ENCODE results near the gene SNRPB. TPM values are rescaled to one million over a fixed set of nuclear protein-coding genes. Genes with fewer than 3 reads are reported as not detected.

The SNRPB gene
- total and polyA plus RNA-seq, 10 of the 15 experiments (the other 5 are each of a cell fraction or from before 2014, with no cell fraction given) = 15.0 to 593 (median 366) TPM

Small RNA genes within 50 kb of the gene (small RNA-seq; reads per million reads assigned to genes)
- gene RF00019 = not detected

Other genes starting within 250 kb of the SNRPB start
- gene TGM3, start 174.8 kb downstream of the SNRPB start, total RNA-seq (2014; rRNA removed) = not detected in 2 replicates
- gene TGM3, start 174.8 kb downstream of the SNRPB start, total RNA-seq (2014; rRNA removed; fragmentation: Illumina TruSeq; extraction: Trizol) = not detected in 2 replicates
- gene TGM3, start 174.8 kb downstream of the SNRPB start, total RNA-seq (2021) = not detected in 2 replicates
- not detected in 2 replicates for gene TGM3, start 174.8 kb downstream of the SNRPB start, polyA plus RNA-seq (2011; rRNA removed)
- not detected in 2 replicates for gene TGM3, start 174.8 kb downstream of the SNRPB start, polyA plus RNA-seq (2014; fragmentation: Illumina TruSeq; extraction: Trizol)
- gene TGM3, start 174.8 kb downstream of the SNRPB start, polyA plus RNA-seq (2014; fragmentation: Nextera tagmentation; extraction: Ambion mirVana) = not detected
- gene TGM3, start 174.8 kb downstream of the SNRPB start, polyA plus RNA-seq (2014; rRNA removed) = not detected in 2 replicates
- not detected for gene TGM3, start 174.8 kb downstream of the SNRPB start, polyA plus RNA-seq (2016; fragmentation: Nextera tagmentation; extraction: Ambion mirVana)
- gene TGM6, start 89.9 kb downstream of the SNRPB start, total RNA-seq (2014; rRNA removed) = not detected in 2 replicates
- not detected in 2 replicates for gene TGM6, start 89.9 kb downstream of the SNRPB start, total RNA-seq (2014; rRNA removed; fragmentation: Illumina TruSeq; extraction: Trizol)
- not detected in 2 replicates for gene TGM6, start 89.9 kb downstream of the SNRPB start, total RNA-seq (2021)
- not detected in 2 replicates for gene TGM6, start 89.9 kb downstream of the SNRPB start, polyA plus RNA-seq (2011; rRNA removed)
- not detected in 2 replicates for gene TGM6, start 89.9 kb downstream of the SNRPB start, polyA plus RNA-seq (2014; fragmentation: Illumina TruSeq; extraction: Trizol)
- not detected for gene TGM6, start 89.9 kb downstream of the SNRPB start, polyA plus RNA-seq (2014; fragmentation: Nextera tagmentation; extraction: Ambion mirVana)
- not detected in 2 replicates for gene TGM6, start 89.9 kb downstream of the SNRPB start, polyA plus RNA-seq (2014; rRNA removed)
- not detected for gene TGM6, start 89.9 kb downstream of the SNRPB start, polyA plus RNA-seq (2016; fragmentation: Nextera tagmentation; extraction: Ambion mirVana)
- 8.0 and 8.2 TPM in 2 replicates for gene ZNF343, start 38.1 kb upstream of the SNRPB start, total RNA-seq (2014; rRNA removed)
- 9.8 and 10.0 TPM in 2 replicates for gene ZNF343, start 38.1 kb upstream of the SNRPB start, total RNA-seq (2014; rRNA removed; fragmentation: Illumina TruSeq; extraction: Trizol)
- 9.4 and 10.3 TPM in 2 replicates for gene ZNF343, start 38.1 kb upstream of the SNRPB start, total RNA-seq (2021)
- 10.9 and 11.1 TPM in 2 replicates for gene ZNF343, start 38.1 kb upstream of the SNRPB start, polyA plus RNA-seq (2011; rRNA removed)
- gene ZNF343, start 38.1 kb upstream of the SNRPB start, polyA plus RNA-seq (2014; fragmentation: Illumina TruSeq; extraction: Trizol) = 9.9 and 17.7 TPM in 2 replicates
- gene ZNF343, start 38.1 kb upstream of the SNRPB start, polyA plus RNA-seq (2014; fragmentation: Nextera tagmentation; extraction: Ambion mirVana) = 1 to 10 TPM; 1.3 to 3.3 TPM
- 8.3 and 8.7 TPM in 2 replicates for gene ZNF343, start 38.1 kb upstream of the SNRPB start, polyA plus RNA-seq (2014; rRNA removed)
- gene ZNF343, start 38.1 kb upstream of the SNRPB start, polyA plus RNA-seq (2016; fragmentation: Nextera tagmentation; extraction: Ambion mirVana) = 10 to 100 TPM in 1 of 2 experiments, 1 to 10 TPM in 1; 8.0 to 10.9 TPM
- not detected in 2 replicates for gene TMC2, start 65.8 kb upstream of the SNRPB start, total RNA-seq (2014; rRNA removed)
- not detected in 2 replicates for gene TMC2, start 65.8 kb upstream of the SNRPB start, total RNA-seq (2014; rRNA removed; fragmentation: Illumina TruSeq; extraction: Trizol)
- gene TMC2, start 65.8 kb upstream of the SNRPB start, total RNA-seq (2021) = not detected in 2 replicates
- gene TMC2, start 65.8 kb upstream of the SNRPB start, polyA plus RNA-seq (2011; rRNA removed) = not detected in 2 replicates
- gene TMC2, start 65.8 kb upstream of the SNRPB start, polyA plus RNA-seq (2014; fragmentation: Illumina TruSeq; extraction: Trizol) = not detected in 2 replicates
- under 1 TPM in 1 of 2 experiments, not detected in 1; 0.08 TPM for gene TMC2, start 65.8 kb upstream of the SNRPB start, polyA plus RNA-seq (2014; fragmentation: Nextera tagmentation; extraction: Ambion mirVana)
- not detected in 2 replicates for gene TMC2, start 65.8 kb upstream of the SNRPB start, polyA plus RNA-seq (2014; rRNA removed)
- gene TMC2, start 65.8 kb upstream of the SNRPB start, polyA plus RNA-seq (2016; fragmentation: Nextera tagmentation; extraction: Ambion mirVana) = not detected
- 440 and 489 TPM in 2 replicates for gene NOP56, start 181.8 kb upstream of the SNRPB start, total RNA-seq (2014; rRNA removed)
- gene NOP56, start 181.8 kb upstream of the SNRPB start, total RNA-seq (2014; rRNA removed; fragmentation: Illumina TruSeq; extraction: Trizol) = 502 and 535 TPM in 2 replicates
- 409 and 424 TPM in 2 replicates for gene NOP56, start 181.8 kb upstream of the SNRPB start, total RNA-seq (2021)
- 218 and 254 TPM in 2 replicates for gene NOP56, start 181.8 kb upstream of the SNRPB start, polyA plus RNA-seq (2011; rRNA removed)
- gene NOP56, start 181.8 kb upstream of the SNRPB start, polyA plus RNA-seq (2014; fragmentation: Illumina TruSeq; extraction: Trizol) = 550 and 607 TPM in 2 replicates
- gene NOP56, start 181.8 kb upstream of the SNRPB start, polyA plus RNA-seq (2014; fragmentation: Nextera tagmentation; extraction: Ambion mirVana) = 100 to 1,000 TPM; 368 to 439 TPM
- 371 and 408 TPM in 2 replicates for gene NOP56, start 181.8 kb upstream of the SNRPB start, polyA plus RNA-seq (2014; rRNA removed)
- 100 to 1,000 TPM; 524 to 544 TPM for gene NOP56, start 181.8 kb upstream of the SNRPB start, polyA plus RNA-seq (2016; fragmentation: Nextera tagmentation; extraction: Ambion mirVana)
- 131 and 136 TPM in 2 replicates for gene IDH3B, start 193.4 kb upstream of the SNRPB start, total RNA-seq (2014; rRNA removed)
- 84.7 and 90.5 TPM in 2 replicates for gene IDH3B, start 193.4 kb upstream of the SNRPB start, total RNA-seq (2014; rRNA removed; fragmentation: Illumina TruSeq; extraction: Trizol)
- 109 and 110 TPM in 2 replicates for gene IDH3B, start 193.4 kb upstream of the SNRPB start, total RNA-seq (2021)
- 145 and 177 TPM in 2 replicates for gene IDH3B, start 193.4 kb upstream of the SNRPB start, polyA plus RNA-seq (2011; rRNA removed)
- 98.3 and 101 TPM in 2 replicates for gene IDH3B, start 193.4 kb upstream of the SNRPB start, polyA plus RNA-seq (2014; fragmentation: Illumina TruSeq; extraction: Trizol)
- gene IDH3B, start 193.4 kb upstream of the SNRPB start, polyA plus RNA-seq (2014; fragmentation: Nextera tagmentation; extraction: Ambion mirVana) = 10 to 100 TPM; 65.3 to 87.1 TPM
- gene IDH3B, start 193.4 kb upstream of the SNRPB start, polyA plus RNA-seq (2014; rRNA removed) = 134 and 144 TPM in 2 replicates
- 100 to 1,000 TPM; 149 to 167 TPM for gene IDH3B, start 193.4 kb upstream of the SNRPB start, polyA plus RNA-seq (2016; fragmentation: Nextera tagmentation; extraction: Ambion mirVana)
- gene EBF4, start 222.0 kb upstream of the SNRPB start, total RNA-seq (2014; rRNA removed) = not detected in 2 replicates
- not detected in 2 replicates for gene EBF4, start 222.0 kb upstream of the SNRPB start, total RNA-seq (2014; rRNA removed; fragmentation: Illumina TruSeq; extraction: Trizol)
- gene EBF4, start 222.0 kb upstream of the SNRPB start, total RNA-seq (2021) = 0.13 TPM in 1 of 2 replicates, not detected in the other
- gene EBF4, start 222.0 kb upstream of the SNRPB start, polyA plus RNA-seq (2011; rRNA removed) = not detected in 2 replicates
- gene EBF4, start 222.0 kb upstream of the SNRPB start, polyA plus RNA-seq (2014; fragmentation: Illumina TruSeq; extraction: Trizol) = not detected in 2 replicates
- gene EBF4, start 222.0 kb upstream of the SNRPB start, polyA plus RNA-seq (2014; fragmentation: Nextera tagmentation; extraction: Ambion mirVana) = not detected
- not detected in 2 replicates for gene EBF4, start 222.0 kb upstream of the SNRPB start, polyA plus RNA-seq (2014; rRNA removed)
- not detected for gene EBF4, start 222.0 kb upstream of the SNRPB start, polyA plus RNA-seq (2016; fragmentation: Nextera tagmentation; extraction: Ambion mirVana)